ENCODE measurements around the gene MRPS31. TPM values are rescaled to one million over a fixed set of nuclear protein-coding genes. Genes with fewer than 3 reads are reported as not detected.
A peak's percentile ranks its signal among the peaks of the same experiment; 100 is the strongest.

The MRPS31 gene
- total and polyA plus RNA-seq, 4 donors = 13.4 to 17.6 (median 16.0) TPM

- no peak for TF ChIP-seq HNF4A (conservative IDR thresholded peaks at IDR 0.05)
- H3K4me1 ChIP-seq (ENCODE audit: control insufficient read depth in 4 of 4, insufficient read depth in 4 of 4, low read length in 3 of 4) = peaks cover 0 to 30% (median 11%) of the 10 kb centered on the region in 4 donors
- no peak for DNase-seq (ENCODE audit: low spot score)
- 97% methylated on average over 5 of the region's 5 CpGs for WGBS
- H3K9me3 ChIP-seq (ENCODE audit: control insufficient read depth in 4 of 4, low read length in 3 of 4) = no peaks in the 10 kb centered on the region
- no peak overlapping the region for H3K4me3 ChIP-seq (ENCODE audit: low read depth in 1 of 3, low read length in 3 of 3)
- no peak overlapping the region for H3K9ac ChIP-seq (ENCODE audit: low read depth in 1 of 2, low read length in 2 of 2)
- no peak overlapping the region for H3K27ac ChIP-seq (ENCODE audit: low read depth in 1 of 2, low read length in 2 of 2)
- no peaks in the 10 kb centered on the region for H3K27me3 ChIP-seq (ENCODE audit: control insufficient read depth in 4 of 4, insufficient read depth in 4 of 4, low read length in 3 of 4)
- H3K36me3 ChIP-seq (ENCODE audit: control insufficient read depth in 4 of 4, insufficient read depth in 3 of 4, low read depth in 1 of 4, low read length in 3 of 4) = no peaks in the 10 kb centered on the region
These were observed 8.9 kb upstream of the MRPS31 start for GRCh38 chr13:40779796-40780285.

- Histone ChIP-seq H3K36me3 (ENCODE audit: control insufficient read depth in 4 of 4, insufficient read depth in 3 of 4, low read depth in 1 of 4, low read length in 3 of 4) (no peaks in the 10 kb centered on the region), H3K27ac (ENCODE audit: low read depth in 1 of 2, low read length in 2 of 2) (no peak overlapping the region), H3K27me3 (ENCODE audit: control insufficient read depth in 4 of 4, insufficient read depth in 4 of 4, low read length in 3 of 4) (no peaks in the 10 kb centered on the region), H3K9ac (ENCODE audit: low read depth in 1 of 2, low read length in 2 of 2) (no peak overlapping the region), H3K9me3 (ENCODE audit: control insufficient read depth in 4 of 4, low read length in 3 of 4) (no peaks in the 10 kb centered on the region), H3K4me3 (ENCODE audit: low read depth in 1 of 3, low read length in 3 of 3) (no peak overlapping the region), H3K4me1 (ENCODE audit: control insufficient read depth in 4 of 4, insufficient read depth in 4 of 4, low read length in 3 of 4) (peaks cover 0 to 24% (median 9%) of the 10 kb centered on the region in 4 donors)
- no peak for DNase-seq (ENCODE audit: low spot score)
- 70% methylated on average over 4 of the region's 4 CpGs for WGBS
- no peak for TF ChIP-seq MAX (IDR thresholded peaks at IDR 0.05)
- no peak for TF ChIP-seq REST (IDR thresholded peaks at IDR 0.05)
- no peak for TF ChIP-seq ATF3 (IDR thresholded peaks at IDR 0.05)
These were observed 8.1 kb upstream of the MRPS31 start for GRCh38 chr13:40779049-40779448.

GRCh38 chr13:40777809-40778175 is 6.8 kb upstream of the MRPS31 start:
- Histone ChIP-seq H3K9ac (ENCODE audit: low read depth in 1 of 2, low read length in 2 of 2) (no peak overlapping the region), H3K27ac (ENCODE audit: low read depth in 1 of 2, low read length in 2 of 2) (peak overlapping the region in 1 of 2 donors; percentile 4), H3K4me3 (ENCODE audit: low read depth in 1 of 3, low read length in 3 of 3) (no peak overlapping the region), H3K36me3 (ENCODE audit: control insufficient read depth in 4 of 4, insufficient read depth in 3 of 4, low read depth in 1 of 4, low read length in 3 of 4) (no peaks in the 10 kb centered on the region), H3K4me1 (ENCODE audit: control insufficient read depth in 4 of 4, insufficient read depth in 4 of 4, low read length in 3 of 4) (peaks cover 2 to 27% (median 8%) of the 10 kb centered on the region in 4 donors), H3K27me3 (ENCODE audit: control insufficient read depth in 4 of 4, insufficient read depth in 4 of 4, low read length in 3 of 4) (no peaks in the 10 kb centered on the region), H3K9me3 (ENCODE audit: control insufficient read depth in 4 of 4, low read length in 3 of 4) (no peaks in the 10 kb centered on the region)
- DNase-seq (ENCODE audit: low spot score) = no peak
- no peak for TF ChIP-seq YY1 (IDR thresholded peaks at IDR 0.05)
- TF ChIP-seq MAX (IDR thresholded peaks at IDR 0.05) = no peak
- no peak for TF ChIP-seq RXRA (IDR thresholded peaks at IDR 0.05)
- TF ChIP-seq REST (IDR thresholded peaks at IDR 0.05) = no peak
- no peak for TF ChIP-seq ATF3 (IDR thresholded peaks at IDR 0.05)
- TF ChIP-seq TAF1 (conservative IDR thresholded peaks at IDR 0.05) = no peak
- WGBS = 37% methylated on average over 3 of the region's 3 CpGs
